GM23248 (cell line): ENCODE measurements around the gene STRA6. TPM values are rescaled to one million over a fixed set of nuclear protein-coding genes. Genes with fewer than 3 reads are reported as not detected.

Experiments used
- DNase-seq: peaks from one replicate; pipeline ENCODE4 v3.0.0-alpha.2; 2015
- H2AFZ ChIP-seq: fragments of 200-600 bp; sonication (generic); 2 replicates; pipeline ENCODE4 v1.6.1; 2016; ENCODE audit warnings: antibody characterized with exemption
- H3F3A ChIP-seq: fragments of 200-600 bp; sonication (generic); 2 replicates; pipeline ENCODE4 v1.6.1; 2016; ENCODE audit warnings: mild to moderate bottlenecking, antibody characterized with exemption, mixed run types; ENCODE audit not compliant: insufficient read depth
- H3K27ac ChIP-seq: fragments of 200-600 bp; sonication (generic); 2 replicates; pipeline ENCODE4 v1.5.1; 2016; ENCODE audit warnings: mild to moderate bottlenecking
- H3K27me3 ChIP-seq: fragments of 200-600 bp; sonication (generic); replicated peaks from 2 replicates; pipeline ENCODE4 v1.6.1; 2016; ENCODE audit warnings: mild to moderate bottlenecking; ENCODE audit not compliant: insufficient read depth
- H3K36me3 ChIP-seq: fragments of 200-600 bp; sonication (generic); 2 replicates; pipeline ENCODE4 v1.6.1; 2016; ENCODE audit warnings: low read depth, mild to moderate bottlenecking
- H3K4me1 ChIP-seq: fragments of 200-600 bp; sonication (generic); 2 replicates; pipeline ENCODE4 v1.6.1; 2016; ENCODE audit warnings: mild to moderate bottlenecking; ENCODE audit not compliant: insufficient read depth
- H3K4me2 ChIP-seq: fragments of 200-600 bp; sonication (generic); one replicate; pipeline ENCODE4 v1.6.1; 2016; ENCODE audit warnings: mild to moderate bottlenecking; ENCODE audit not compliant: unreplicated experiment
- H3K4me3 ChIP-seq: fragments of 200-600 bp; sonication (generic); 2 replicates; pipeline ENCODE4 v1.5.1; 2016; ENCODE audit warnings: mild to moderate bottlenecking
- H3K79me2 ChIP-seq: fragments of 200-600 bp; sonication (generic); 2 replicates; pipeline ENCODE4 v1.6.1; 2016; ENCODE audit warnings: mild to moderate bottlenecking; ENCODE audit not compliant: insufficient read depth
- H3K9ac ChIP-seq: fragments of 200-600 bp; sonication (generic); 2 replicates; pipeline ENCODE4 v1.6.1; 2016; ENCODE audit warnings: mild to moderate bottlenecking
- H3K9me2 ChIP-seq: fragments of 200-600 bp; sonication (generic); 2 replicates; pipeline ENCODE4 v1.6.1; 2016; ENCODE audit warnings: mixed run types, mild to moderate bottlenecking, moderate library complexity; ENCODE audit not compliant: insufficient read depth
- H3K9me3 ChIP-seq: fragments of 200-600 bp; sonication (generic); one replicate; pipeline ENCODE4 v1.6.1; 2017; ENCODE audit warnings: low read depth
- H4K20me1 ChIP-seq: fragments of 200-600 bp; sonication (generic); 2 replicates; pipeline ENCODE4 v1.6.0; 2016; ENCODE audit not compliant: insufficient read depth
- EZH2 ChIP-seq: fragments of 200-600 bp; sonication (generic); IDR thresholded peaks from 2 replicates; pipeline ENCODE4 v1.6.1; 2018; ENCODE audit warnings: antibody characterized with exemption, mild to moderate bottlenecking; ENCODE audit not compliant: insufficient read depth, poor library complexity, severe bottlenecking
- EZH2phosphoT487 ChIP-seq: fragments of 200-600 bp; sonication (generic); IDR thresholded peaks from 2 replicates; pipeline ENCODE4 v1.6.1; 2018; ENCODE audit warnings: antibody characterized with exemption, moderate library complexity, mild to moderate bottlenecking, low read depth; ENCODE audit not compliant: insufficient read depth
- WGBS, 2 experiments: methylation state at CpG; one replicate each; pipeline ENCODE4 v1.1.6; 2015 to 2017; ENCODE audit warnings: low lambda C conversion rate in 2 of 2, low coverage in 1 of 2; ENCODE audit errors: missing lambda C conversion rate in 2 of 2; 5-methylcytosine and 5-hydroxymethylcytosine counted together
- in situ Hi-C: fragments of 300-500 bp; cut with MboI; formaldehyde crosslinking; loops from 2 replicates; pipeline ENCODE4 v1.15.0; 2020
- polyA plus RNA-seq: library from polyadenylated mRNA; unstranded; fragments of >200 nt; fragmentation: Nextera tagmentation; extraction: Ambion mirVana; gene quantifications from 2 replicates; pipeline ENCODE4 v1.2.1, GENCODE V29; 2016
- total RNA-seq: library from RNA; depleted of rRNA; stranded (reverse); fragments of >200 nt; shearing (Covaris generic); gene quantifications from 2 replicates; pipeline ENCODE4 v1.2.3, GENCODE V29; 2014

STRA6 gene
- total and polyA plus RNA-seq, 2 experiments from 2014 or later = not detected

GRCh38 chr15:74184582-74185091 lies 17.9 kb downstream of the STRA6 start:
- Histone ChIP-seq H3K9me3 (no peaks in the 10 kb centered on the region), H3K9ac (no peak overlapping the region), H2AFZ (no peak overlapping the region), H3K79me2 (no peaks in the 10 kb centered on the region), H3K36me3 (no peaks in the 10 kb centered on the region), H3K4me2 (no peak overlapping the region), H3K4me3 (no peak overlapping the region), H3K4me1 (peaks cover 24% of the 10 kb centered on the region), H4K20me1 (no peaks in the 10 kb centered on the region), H3K27me3 (no peaks in the 10 kb centered on the region), H3K27ac (no peak overlapping the region), H3F3A (peaks cover 5% of the 10 kb centered on the region; the same call in 1 of the 2 replicates), H3K9me2 (no peaks in the 10 kb centered on the region)
- in situ Hi-C loops = no loop called here
- TF ChIP-seq EZH2phosphoT487 (no peak), EZH2 (no peak)
- no peak for DNase-seq
- 82 to 83% methylated on average over 8 to 12 of the region's 12 CpGs for WGBS, 2 experiments

DNA sequence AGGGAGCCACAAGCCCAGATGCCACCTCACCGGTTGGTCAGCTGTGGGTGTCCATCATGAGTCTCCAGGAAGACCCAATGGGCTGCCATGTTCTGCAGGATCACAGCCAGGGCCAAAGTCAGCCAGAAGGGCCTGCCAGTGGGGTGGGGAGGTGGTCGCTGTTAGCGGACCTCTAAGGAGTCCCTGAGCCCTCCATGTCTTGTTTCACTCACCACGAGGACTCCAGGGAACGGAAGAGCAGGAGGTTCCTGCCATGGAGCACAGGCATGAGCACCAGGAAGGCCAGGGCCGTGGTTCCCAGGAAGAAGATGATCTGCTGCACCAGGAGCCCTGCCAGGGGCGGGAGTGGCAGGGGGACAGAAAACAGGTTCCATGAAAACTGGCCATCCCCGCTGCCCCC lies 20.5 kb downstream of the STRA6 start:
- DNase-seq = no peak
- Histone ChIP-seq H3K4me3 (no peak overlapping the region), H2AFZ (no peak overlapping the region), H4K20me1 (no peaks in the 10 kb centered on the region), H3K9me2 (no peaks in the 10 kb centered on the region), H3F3A (peaks cover 25% of the 10 kb centered on the region), H3K4me1 (peaks cover 46% of the 10 kb centered on the region), H3K36me3 (no peaks in the 10 kb centered on the region), H3K4me2 (no peak overlapping the region), H3K27ac (no peak overlapping the region), H3K79me2 (no peaks in the 10 kb centered on the region), H3K27me3 (no peaks in the 10 kb centered on the region), H3K9me3 (no peaks in the 10 kb centered on the region), H3K9ac (no peak overlapping the region)
- in situ Hi-C loops = no loop called here
- no peak for TF ChIP-seq EZH2phosphoT487
- TF ChIP-seq EZH2 = no peak
- WGBS, 2 experiments = 92 to 94% methylated on average over 7 to 8 of the region's 8 CpGs

DNA sequence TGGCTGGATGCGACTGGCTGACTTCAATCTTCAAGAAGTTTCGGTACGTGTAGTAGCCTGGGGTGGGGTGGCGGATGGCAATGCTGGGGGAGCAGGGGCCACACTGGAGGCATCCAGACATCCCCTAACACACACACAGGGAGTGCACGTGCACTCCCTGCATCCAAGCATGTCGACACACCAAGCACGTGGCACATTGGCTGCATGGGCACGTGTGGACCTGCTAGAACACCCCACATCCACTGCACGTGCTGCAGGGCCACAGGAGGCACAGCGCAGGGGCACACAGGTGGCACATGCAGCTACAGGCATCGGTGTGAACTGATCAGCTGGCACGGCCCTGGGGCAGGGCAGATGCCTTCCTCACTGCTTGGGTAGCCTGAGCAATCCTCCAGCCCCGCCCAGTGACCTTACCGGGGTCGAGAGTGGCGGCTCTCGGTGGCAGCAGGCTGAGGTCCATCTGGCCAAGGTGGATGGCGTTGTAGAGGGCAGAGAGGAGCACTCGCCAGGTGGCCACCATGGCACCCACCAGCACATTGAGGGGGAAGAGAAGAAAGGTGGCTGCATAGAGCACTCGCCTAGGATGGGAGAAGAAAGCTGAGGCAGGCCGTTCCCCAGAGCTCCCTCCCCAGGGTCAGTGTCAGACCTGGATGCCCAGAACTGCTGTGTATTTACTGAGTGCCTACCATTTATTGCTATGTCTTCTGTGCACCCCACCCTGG lies 21.5 kb downstream of the STRA6 start:
- Histone ChIP-seq H3K4me1 (peaks cover 55% of the 10 kb centered on the region), H3K9ac (peak overlapping the region; percentile 78), H3K4me3 (no peak overlapping the region), H3K27me3 (no peaks in the 10 kb centered on the region), H3F3A (peaks cover 31% of the 10 kb centered on the region), H3K4me2 (no peak overlapping the region), H3K9me2 (no peaks in the 10 kb centered on the region), H3K9me3 (no peaks in the 10 kb centered on the region), H2AFZ (no peak overlapping the region), H3K36me3 (no peaks in the 10 kb centered on the region), H4K20me1 (no peaks in the 10 kb centered on the region), H3K79me2 (no peaks in the 10 kb centered on the region), H3K27ac (peak overlapping the region; percentile 96)
- peak; percentile 31 for DNase-seq
- 67 to 68% methylated on average over 18 to 21 of the region's 21 CpGs for WGBS, 2 experiments
- in situ Hi-C loops = no loop called here
- TF ChIP-seq EZH2phosphoT487 (no peak), EZH2 (no peak)

DNA sequence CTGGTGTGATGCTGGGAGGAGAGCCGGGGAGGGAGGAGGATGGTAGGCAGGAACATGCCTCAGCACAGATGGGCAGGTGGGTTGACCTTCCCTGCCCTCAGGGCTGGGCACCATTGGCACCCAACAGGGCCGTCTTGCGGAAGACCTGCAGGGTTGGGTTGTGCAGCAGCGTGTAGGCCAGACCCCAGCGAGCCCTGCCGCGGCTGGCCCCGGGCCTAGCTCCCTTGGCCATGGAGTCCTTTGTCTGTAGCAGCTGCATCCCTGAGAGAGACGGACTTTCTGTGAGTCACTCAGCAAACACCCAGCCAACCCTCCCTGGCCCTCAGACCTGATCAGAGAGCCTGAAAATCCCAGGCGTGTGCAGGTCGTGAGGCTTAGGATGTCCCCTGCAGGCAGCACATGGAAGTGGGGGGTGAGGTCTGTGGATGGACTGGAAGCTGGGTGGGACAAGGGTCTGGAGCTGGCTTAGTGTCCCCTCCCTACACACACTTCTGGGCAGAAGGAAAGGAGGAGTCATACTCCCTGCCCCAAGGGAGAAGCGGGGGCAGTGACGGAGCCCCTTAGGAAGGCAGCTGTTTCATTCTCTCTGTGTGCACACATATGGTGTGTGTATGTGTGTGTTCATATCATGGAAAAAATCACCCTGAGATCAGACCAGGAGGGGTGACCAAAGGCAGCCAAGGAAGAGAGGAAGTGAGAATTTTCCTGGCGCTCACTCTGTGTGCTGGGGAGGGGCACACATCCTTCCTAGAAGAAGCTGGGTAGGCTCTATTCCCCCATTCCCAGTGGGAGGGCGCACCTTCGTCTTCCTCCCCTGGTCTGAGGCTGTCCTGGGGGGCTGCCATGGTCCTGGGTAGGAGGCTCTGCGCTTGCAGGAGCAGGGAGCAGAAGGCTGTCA lies 22.4 kb downstream of the STRA6 start:
- peak overlapping the region; percentile 78 for H3K9ac ChIP-seq
- H3K27me3 ChIP-seq = no peaks in the 10 kb centered on the region
- H3K79me2 ChIP-seq = no peaks in the 10 kb centered on the region
- no peaks in the 10 kb centered on the region for H4K20me1 ChIP-seq
- H3F3A ChIP-seq = peaks cover 26% of the 10 kb centered on the region
- in situ Hi-C loops = no loop called here
- no peaks in the 10 kb centered on the region for H3K9me2 ChIP-seq
- H2AFZ ChIP-seq = no peak overlapping the region
- no peak overlapping the region for H3K4me3 ChIP-seq
- H3K27ac ChIP-seq = peak overlapping the region; percentile 96
- H3K36me3 ChIP-seq = no peaks in the 10 kb centered on the region
- TF ChIP-seq EZH2 = no peak
- no peak for TF ChIP-seq EZH2phosphoT487
- peaks cover 47% of the 10 kb centered on the region for H3K4me1 ChIP-seq
- DNase-seq = peak; percentile 94
- H3K9me3 ChIP-seq = no peaks in the 10 kb centered on the region
- WGBS, 2 experiments = 11 to 14% methylated on average over 17 of the region's 17 CpGs
- H3K4me2 ChIP-seq = peak overlapping the region; percentile 42
